Peyer's patch (tissue), 4 donors: ENCODE measurements around the gene SDHAF4. TPM values are rescaled to one million over a fixed set of nuclear protein-coding genes. Genes with fewer than 3 reads are reported as not detected.
"Not testable (repeated sequence)": the region's sequence is repeated elsewhere in the genome, so short reads cannot be mapped to it uniquely, and the experiment has no call there.

Experiments
- DNase-seq, 3 donors: peaks; one replicate each; pipeline ENCODE4 v3.0.0-alpha.2; 2017 to 2019
- H3K27ac ChIP-seq, 4 donors: fragments of 200-600 bp; sonication (generic); one replicate each; pipeline ENCODE4 v1.5.1; 2016 to 2019
- H3K27me3 ChIP-seq, 2 donors: fragments of 200-600 bp; sonication (generic); one replicate each; pipeline ENCODE4 v1.5.1; 2019
- H3K36me3 ChIP-seq, 3 donors: fragments of 200-600 bp; sonication (generic); one replicate each; pipeline ENCODE4 v1.5.1; 2016 to 2019
- H3K4me1 ChIP-seq, 4 donors: fragments of 200-600 bp; sonication (generic); one replicate each; pipeline ENCODE4 v1.5.1; 2016 to 2019
- H3K4me3 ChIP-seq, 4 donors: fragments of 200-600 bp; sonication (generic); 1 replicate in 3 of 4; 2 replicates in 1 of 4; pipeline ENCODE4 v1.5.1; 2016 to 2019; ENCODE audit warnings: mild to moderate bottlenecking in 1 of 4
- H3K9me3 ChIP-seq, 4 donors: fragments of 200-600 bp; sonication (generic); one replicate each; pipeline ENCODE4 v1.5.1; 2016 to 2019; ENCODE audit warnings: mild to moderate bottlenecking in 1 of 4
- POLR2A ChIP-seq, 2 donors: fragments of 450-650 bp; IDR thresholded peaks; one replicate each; pipeline ENCODE4 v1.5.1; 2017; ENCODE audit warnings: antibody characterized with exemption in 2 of 2, mild to moderate bottlenecking in 2 of 2, moderate library complexity in 2 of 2
- total RNA-seq, 4 donors: library from RNA; depleted of rRNA; stranded (reverse); fragments of >200 nt; gene quantifications; one replicate each; pipeline ENCODE4 v1.1.0, GENCODE V29; 2016
- TF ChIP-seq, protein P1 (sequence below), 6 experiments: fragments of 450-650 bp in 4 of 6; fragments of 200-600 bp in 2 of 6; sonication (generic) in 1 of 6; IDR thresholded peaks; one replicate each; pipeline ENCODE4 v1.5.1; 2017 to 2019; ENCODE audit warnings: antibody characterized with exemption in 6 of 6, mild to moderate bottlenecking in 3 of 6, moderate library complexity in 1 of 6

The SDHAF4 gene
- total RNA-seq, 4 donors from 2014 or later, result 4.1 to 19.1 (median 7.5) TPM

GRCh38 chr6:70593118-70593486 is 26.4 kb downstream of the SDHAF4 start:
- Histone ChIP-seq H3K27me3 (no peaks in the 10 kb centered on the region), H3K9me3 (no peaks in the 10 kb centered on the region), H3K4me1 (no peaks in the 10 kb centered on the region), H3K27ac (no peak overlapping the region), H3K4me3 (no peak overlapping the region), H3K36me3 (peaks cover 0 to 7% (median 0%) of the 10 kb centered on the region in 3 donors)
- no peak for DNase-seq
- TF ChIP-seq POLR2A (IDR thresholded peaks at IDR 0.05), result no peak
- TF ChIP-seq, protein P1, sequence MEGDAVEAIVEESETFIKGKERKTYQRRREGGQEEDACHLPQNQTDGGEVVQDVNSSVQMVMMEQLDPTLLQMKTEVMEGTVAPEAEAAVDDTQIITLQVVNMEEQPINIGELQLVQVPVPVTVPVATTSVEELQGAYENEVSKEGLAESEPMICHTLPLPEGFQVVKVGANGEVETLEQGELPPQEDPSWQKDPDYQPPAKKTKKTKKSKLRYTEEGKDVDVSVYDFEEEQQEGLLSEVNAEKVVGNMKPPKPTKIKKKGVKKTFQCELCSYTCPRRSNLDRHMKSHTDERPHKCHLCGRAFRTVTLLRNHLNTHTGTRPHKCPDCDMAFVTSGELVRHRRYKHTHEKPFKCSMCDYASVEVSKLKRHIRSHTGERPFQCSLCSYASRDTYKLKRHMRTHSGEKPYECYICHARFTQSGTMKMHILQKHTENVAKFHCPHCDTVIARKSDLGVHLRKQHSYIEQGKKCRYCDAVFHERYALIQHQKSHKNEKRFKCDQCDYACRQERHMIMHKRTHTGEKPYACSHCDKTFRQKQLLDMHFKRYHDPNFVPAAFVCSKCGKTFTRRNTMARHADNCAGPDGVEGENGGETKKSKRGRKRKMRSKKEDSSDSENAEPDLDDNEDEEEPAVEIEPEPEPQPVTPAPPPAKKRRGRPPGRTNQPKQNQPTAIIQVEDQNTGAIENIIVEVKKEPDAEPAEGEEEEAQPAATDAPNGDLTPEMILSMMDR (IDR thresholded peaks at IDR 0.05), result no peak

DNA sequence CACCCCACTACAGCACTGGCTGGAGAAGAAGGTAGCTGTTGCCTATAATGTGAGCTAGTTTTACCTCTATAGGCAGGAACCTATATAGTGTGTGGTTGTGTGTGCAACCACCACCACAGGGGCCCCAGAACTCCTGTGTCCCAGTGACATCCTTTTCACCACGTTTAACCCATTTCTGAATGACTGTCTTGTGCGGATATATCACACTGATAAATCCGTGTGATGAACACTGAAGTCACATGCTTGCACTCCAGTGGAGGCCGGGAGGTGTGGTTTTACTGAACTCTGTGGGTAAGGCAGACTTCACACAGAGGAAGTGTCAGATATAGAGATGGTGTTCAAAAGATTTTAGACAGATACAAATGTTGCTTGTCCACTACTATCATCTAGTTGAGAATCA is 32.5 kb downstream of the SDHAF4 start:
- TF ChIP-seq, protein P1 (IDR thresholded peaks at IDR 0.05), result no peak
- no peak for TF ChIP-seq POLR2A (IDR thresholded peaks at IDR 0.05)
- Histone ChIP-seq H3K27me3 (no peaks in the 10 kb centered on the region), H3K4me1 (no peaks in the 10 kb centered on the region), H3K4me3 (no peak overlapping the region), H3K36me3 (no peaks in the 10 kb centered on the region), H3K27ac (no peak overlapping the region), H3K9me3 (peaks cover 0 to 3% (median 0%) of the 10 kb centered on the region in 4 donors)
- no peak for DNase-seq

GRCh38 chr6:70601014-70601413 is 34.3 kb downstream of the SDHAF4 start:
- H3K4me1 ChIP-seq, result no peaks in the 10 kb centered on the region
- H3K36me3 ChIP-seq, result no peaks in the 10 kb centered on the region
- H3K27me3 ChIP-seq, result no peaks in the 10 kb centered on the region
- TF ChIP-seq POLR2A (IDR thresholded peaks at IDR 0.05), result no peak
- TF ChIP-seq, protein P1 (IDR thresholded peaks at IDR 0.05), result no peak
- DNase-seq, result no peak
- peaks cover 0 to 4% (median 0%) of the 10 kb centered on the region in 4 donors for H3K9me3 ChIP-seq
- H3K4me3 ChIP-seq, result no peak overlapping the region
- H3K27ac ChIP-seq, result no peak overlapping the region

DNA sequence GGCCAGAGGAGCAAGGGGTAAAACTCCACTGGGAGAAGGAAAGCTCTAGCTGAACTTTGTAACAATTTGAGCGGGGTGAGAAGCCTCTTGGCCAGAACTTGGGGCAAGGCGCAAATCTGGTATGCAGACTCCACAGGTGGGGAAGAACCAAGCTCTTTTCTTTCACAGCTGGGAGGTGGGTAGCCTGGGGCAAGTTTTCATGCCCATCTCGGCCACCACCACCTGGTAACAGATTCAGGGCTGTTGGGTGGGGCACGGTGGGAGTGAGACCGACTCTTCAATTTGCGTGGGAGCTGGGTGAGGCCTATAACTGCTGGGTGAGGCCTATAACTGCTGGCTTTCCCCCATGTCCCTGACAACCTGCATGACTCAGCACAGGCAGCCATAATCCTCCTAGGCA is 37.5 kb downstream of the SDHAF4 start:
- no peak for DNase-seq
- Histone ChIP-seq H3K9me3 (peaks cover 0 to 4% (median 0%) of the 10 kb centered on the region in 4 donors), H3K27ac (no peak overlapping the region)

DNA sequence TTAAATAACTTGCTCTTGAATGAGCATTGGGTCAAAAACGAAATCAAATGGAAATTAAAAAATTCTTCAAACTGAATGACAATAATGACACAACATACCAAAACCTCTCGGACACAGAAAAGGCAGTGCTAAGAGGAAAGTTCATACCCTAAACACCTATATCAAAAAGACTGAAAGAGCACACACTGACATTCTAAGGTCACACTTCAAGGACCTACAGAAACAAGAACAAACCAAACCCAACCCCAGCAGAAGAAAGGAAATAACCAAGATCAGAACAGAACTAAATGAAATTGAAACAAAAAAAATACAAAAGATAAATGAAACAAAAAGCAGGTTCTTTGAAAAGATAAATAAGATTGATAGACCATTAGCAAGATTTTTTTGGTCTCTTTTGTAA is 40.6 kb downstream of the SDHAF4 start:
- H3K9me3 ChIP-seq, H3K4me1 ChIP-seq, H3K27ac ChIP-seq, H3K36me3 ChIP-seq, DNase-seq, H3K4me3 ChIP-seq, H3K27me3 ChIP-seq: not testable (repeated sequence)

More for the DNA sequence above, 37.5 kb downstream of the SDHAF4 start:
- Histone ChIP-seq H3K4me1 (no peaks in the 10 kb centered on the region), H3K27me3 (no peaks in the 10 kb centered on the region), H3K36me3 (no peaks in the 10 kb centered on the region), H3K4me3 (no peak overlapping the region)
- no peak for TF ChIP-seq POLR2A (IDR thresholded peaks at IDR 0.05)
- TF ChIP-seq, protein P1 (IDR thresholded peaks at IDR 0.05), result no peak

- not testable (repeated sequence) for H3K36me3 ChIP-seq, DNase-seq, H3K4me1 ChIP-seq, H3K27ac ChIP-seq, H3K27me3 ChIP-seq, H3K9me3 ChIP-seq, H3K4me3 ChIP-seq
These were observed 42.5 kb downstream of the SDHAF4 start for GRCh38 chr6:70609181-70609580.

GRCh38 chr6:70616728-70617260 is 50.1 kb downstream of the SDHAF4 start:
- DNase-seq, result no peak
- Histone ChIP-seq H3K36me3 (no peaks in the 10 kb centered on the region), H3K27ac (no peak overlapping the region), H3K4me3 (no peak overlapping the region), H3K27me3 (no peaks in the 10 kb centered on the region), H3K9me3 (no peaks in the 10 kb centered on the region), H3K4me1 (no peaks in the 10 kb centered on the region)
- TF ChIP-seq, protein P1 (IDR thresholded peaks at IDR 0.05), result no peak
- no peak for TF ChIP-seq POLR2A (IDR thresholded peaks at IDR 0.05)
